Sciatic nerve (tissue), 2 donors: ENCODE data around the gene SURF2. TPM values are rescaled to one million over a fixed set of nuclear protein-coding genes. Genes with fewer than 3 reads are reported as not detected.
"Not testable (repeated sequence)": the region's sequence is repeated elsewhere in the genome, so short reads cannot be mapped to it uniquely, and the experiment has no call there.

Experiments
- ATAC-seq: fragments of 200-7000 bp; cut with Tn5 transposase; one replicate; pipeline ENCODE4 v1.9.1; 2020; ENCODE audit warnings: mild to moderate bottlenecking, moderate library complexity
- DNase-seq: peaks from one replicate; pipeline ENCODE4 v3.0.0-alpha.2; 2020; ENCODE audit warnings: low spot score
- intact Hi-C: fragments of 100-400 bp; cut with DNase I; formaldehyde crosslinking; loops from one replicate; pipeline ENCODE4 v1.14.2; 2022
- total RNA-seq: library from RNA; stranded (reverse); fragmentation: NEBNext Ultra II Directional; extraction: Animal tissue kit (Norgen Biotek cat#: 25700); gene quantifications from one replicate; pipeline ENCODE4 v1.2.1, GENCODE V29; 2021
- donor health status: DM: no; HTN: no; CAD: no.
- donor health status: DM: no; HTN: no; CAD: no.

SURF2 gene
- total RNA-seq, 1 donor from 2014 or later: 13.6 TPM

GRCh38 chr9:133334161-133334560 lies 22.2 kb upstream of the SURF2 start:
- DNase-seq: peak; percentile 48
- intact Hi-C loops: loop anchor here (10.0 kb wide), 1 partner anchor 149 kb away; no protein-coding TSS in a partner anchor
- no peak for ATAC-seq

- ATAC-seq: not testable (repeated sequence)
- intact Hi-C loops: loop anchor here (10.0 kb wide), 1 partner anchor 150 kb away; no protein-coding TSS in a partner anchor
- DNase-seq: peak; percentile 37
Measured at GRCh38 chr9:133334888-133335287, 21.5 kb upstream of the SURF2 start.

DNA sequence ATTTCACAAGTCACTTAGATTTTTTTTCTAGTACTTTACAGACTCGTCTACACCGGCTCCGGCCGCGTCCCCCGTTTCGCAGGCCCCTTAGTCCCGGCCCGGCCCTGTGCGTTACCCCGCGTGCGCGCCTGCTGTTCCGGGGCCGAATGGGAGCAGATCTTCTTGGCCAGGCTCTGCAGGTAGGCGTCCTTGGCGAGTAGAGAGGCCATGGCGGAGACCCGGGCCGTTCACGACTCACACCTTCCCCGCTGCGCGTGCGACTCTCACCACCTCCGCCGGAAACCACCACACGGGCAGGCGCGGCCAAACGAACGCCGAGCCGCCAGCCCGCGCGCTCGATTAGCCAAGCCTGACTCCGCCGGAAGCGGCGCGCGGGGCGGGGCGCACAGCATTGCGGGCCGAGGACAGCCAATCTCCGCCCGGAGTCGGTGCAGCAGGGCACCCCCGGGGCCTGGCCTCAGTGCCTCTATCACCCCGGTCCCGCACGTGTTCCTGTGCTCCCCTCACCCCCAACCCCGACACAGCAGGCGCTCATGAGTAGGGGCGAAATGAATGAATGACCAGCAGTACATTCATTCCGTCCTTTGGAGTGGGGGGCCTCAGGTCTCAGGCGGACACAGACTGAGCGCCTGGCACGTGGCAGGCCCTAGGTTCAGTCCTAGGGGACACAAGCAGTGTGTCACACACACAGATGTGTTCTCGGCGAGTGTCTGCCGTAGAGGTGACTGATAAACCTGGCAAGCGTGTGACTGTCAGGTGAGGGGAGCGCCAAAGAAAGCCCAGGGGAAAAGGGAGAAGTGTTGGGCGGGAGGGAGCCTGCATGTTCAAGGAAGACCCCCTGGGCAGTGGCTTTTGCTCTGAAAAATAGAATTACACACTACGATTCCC lies 20.2 kb upstream of the SURF2 start, which contains the start of gene SURF6:
Gene SURF6 (minus strand): TSS at position 265 of the 888 bp plus-strand sequence. CDS start 56 bp downstream, at position 209.
- ATAC-seq (peak; percentile 94), DNase-seq (peak; percentile 92)
- intact Hi-C loops: loop anchor here (10.0 kb wide), 1 partner anchor 151 kb away; no protein-coding TSS in a partner anchor

DNA sequence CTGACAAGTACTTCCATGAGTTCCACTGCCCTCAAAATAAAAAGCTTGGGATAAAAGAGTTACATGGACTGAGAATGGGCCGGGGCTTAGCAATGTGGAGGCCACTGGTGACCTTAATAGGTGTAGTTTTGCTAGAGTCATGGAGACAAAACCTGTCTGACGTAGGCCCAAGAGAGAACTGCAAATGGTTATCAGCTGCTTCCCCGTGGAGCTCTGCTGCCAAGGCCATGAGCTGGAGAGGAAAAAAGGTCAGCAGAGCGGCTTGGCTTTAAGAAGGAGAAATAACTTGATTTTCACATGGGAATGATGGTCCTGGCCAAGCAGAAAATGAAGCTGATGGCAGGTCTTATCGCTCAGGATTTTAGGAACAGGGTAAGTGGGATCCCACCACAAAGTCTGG lies 16.7 kb upstream of the SURF2 start:
- intact Hi-C loops: loop anchor here (10.0 kb wide), 1 partner anchor 155 kb away; no protein-coding TSS in a partner anchor
- no peak for DNase-seq
- ATAC-seq: no peak

DNA sequence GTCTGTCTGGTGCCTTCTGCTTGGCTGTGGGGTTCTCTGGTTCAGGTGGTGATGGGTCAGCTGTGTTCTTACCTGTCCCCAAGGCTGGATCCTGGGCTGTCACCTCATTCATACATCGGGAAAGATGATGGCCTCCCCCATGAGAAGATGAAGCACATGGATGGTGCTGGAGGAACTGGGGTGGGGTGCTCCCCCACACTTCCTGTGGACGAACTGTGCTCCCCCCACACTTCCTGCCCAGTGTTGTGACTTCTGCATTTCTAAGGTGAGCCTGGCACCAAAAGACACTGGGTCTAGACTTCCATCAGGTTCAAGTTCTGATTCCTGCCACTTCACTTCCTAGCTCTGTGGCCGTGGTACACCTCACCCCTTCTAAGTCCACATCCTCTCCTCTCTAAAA lies 16.1 kb upstream of the SURF2 start:
- DNase-seq (no peak), ATAC-seq (no peak)
- intact Hi-C loops: no loop called here

GRCh38 chr9:133340916-133341315 lies 15.4 kb upstream of the SURF2 start:
- intact Hi-C loops: no loop called here
- no peak for ATAC-seq

DNA sequence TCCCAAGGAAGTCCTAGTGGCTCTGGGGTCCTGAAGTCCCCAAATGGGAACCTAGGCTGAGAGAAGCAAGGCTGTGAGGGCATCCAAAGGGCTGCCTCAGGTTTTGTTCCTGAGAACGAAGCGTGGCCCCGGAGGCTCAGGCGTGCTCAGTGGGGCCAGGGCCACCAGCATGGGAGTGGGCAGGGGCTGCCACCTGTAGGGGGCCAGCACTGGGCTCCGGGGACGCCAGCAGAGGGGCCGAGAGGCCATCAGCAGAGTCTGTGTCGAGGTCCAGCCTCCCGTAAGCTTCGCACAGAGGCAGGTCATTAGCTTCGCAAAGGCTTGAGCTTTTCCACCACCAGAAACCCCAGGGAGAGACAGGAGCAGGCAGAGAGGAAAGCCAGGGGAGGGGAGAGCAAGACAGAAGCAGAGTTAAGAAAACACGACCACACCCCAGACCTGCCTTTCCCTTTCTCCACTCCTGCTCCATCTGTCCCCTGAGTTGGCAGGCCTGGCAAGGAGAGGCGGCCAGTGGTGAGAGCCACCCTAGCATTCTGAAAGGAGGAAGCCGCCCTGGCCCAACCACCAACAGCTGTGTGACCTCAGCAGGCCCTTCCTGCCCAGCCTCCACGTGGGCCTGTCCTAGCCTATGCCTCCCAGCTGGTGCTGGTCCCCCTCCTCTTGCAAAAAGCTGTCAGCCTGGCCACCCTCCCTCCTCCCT lies 14.8 kb upstream of the SURF2 start:
- DNase-seq (no peak), ATAC-seq (peak; percentile 66)
- intact Hi-C loops: no loop called here

More at GRCh38 chr9:133340916-133341315, 15.4 kb upstream of the SURF2 start:
- DNase-seq: no peak

DNA sequence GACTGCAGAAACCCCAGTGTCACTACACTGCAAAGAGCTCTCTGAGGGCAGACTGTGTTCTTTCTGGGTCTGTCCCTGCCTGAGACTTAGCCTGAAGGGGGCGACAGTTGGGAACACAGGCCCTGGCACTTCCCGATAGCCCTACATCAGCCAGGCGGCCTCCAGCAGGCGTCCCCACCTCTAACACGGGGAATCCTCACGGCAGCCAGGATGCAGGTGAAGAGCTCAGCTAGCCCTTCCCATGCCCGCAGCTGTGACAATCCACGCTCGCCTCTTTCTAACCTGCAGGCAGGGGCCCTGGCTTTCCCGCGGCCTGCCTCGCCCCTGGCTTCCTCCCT lies 14.3 kb upstream of the SURF2 start:
- no peak for DNase-seq
- intact Hi-C loops: no loop called here
- no peak for ATAC-seq

DNA sequence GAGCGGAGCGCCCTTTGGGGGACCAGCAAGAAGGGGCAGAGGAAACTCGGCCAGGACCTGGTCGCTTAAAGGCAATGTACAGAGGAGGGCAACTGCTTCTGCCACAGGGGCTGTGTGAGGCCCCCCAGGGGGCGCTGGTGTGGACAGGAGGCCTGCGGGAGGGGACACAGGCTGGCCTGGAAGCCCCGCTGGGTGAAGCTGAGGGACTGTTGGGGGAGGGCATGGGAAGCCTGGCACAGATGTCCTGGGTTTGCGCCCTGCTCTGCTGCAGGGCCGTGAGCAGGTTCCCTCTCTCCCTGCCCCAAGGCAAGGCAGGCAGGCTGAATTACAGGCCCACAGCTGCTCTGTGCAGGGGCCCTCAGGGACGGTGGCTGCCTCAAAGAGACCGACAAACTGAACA lies 13.8 kb upstream of the SURF2 start:
- no peak for DNase-seq
- no peak for ATAC-seq
- intact Hi-C loops: no loop called here

DNA sequence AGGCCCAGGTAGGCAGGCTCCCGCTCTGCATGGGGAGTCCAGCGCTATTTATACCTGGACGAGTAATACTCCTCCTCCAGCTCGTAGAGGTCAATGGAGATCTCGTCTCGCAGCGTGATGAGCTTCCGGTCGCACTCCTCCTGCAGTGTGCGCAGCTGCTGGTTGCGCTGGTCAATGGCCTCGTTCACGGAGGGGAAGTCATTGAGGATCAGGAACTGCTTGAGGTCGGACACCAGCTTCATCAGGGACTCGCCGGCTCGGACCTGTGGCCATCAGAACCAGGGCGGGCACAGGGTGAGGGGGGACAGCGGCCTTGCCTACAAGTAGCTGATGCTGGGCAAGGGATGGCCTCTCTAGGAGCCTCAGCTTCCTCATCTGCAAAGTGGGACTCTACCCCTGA lies 12.3 kb upstream of the SURF2 start:
- ATAC-seq: no peak

DNA sequence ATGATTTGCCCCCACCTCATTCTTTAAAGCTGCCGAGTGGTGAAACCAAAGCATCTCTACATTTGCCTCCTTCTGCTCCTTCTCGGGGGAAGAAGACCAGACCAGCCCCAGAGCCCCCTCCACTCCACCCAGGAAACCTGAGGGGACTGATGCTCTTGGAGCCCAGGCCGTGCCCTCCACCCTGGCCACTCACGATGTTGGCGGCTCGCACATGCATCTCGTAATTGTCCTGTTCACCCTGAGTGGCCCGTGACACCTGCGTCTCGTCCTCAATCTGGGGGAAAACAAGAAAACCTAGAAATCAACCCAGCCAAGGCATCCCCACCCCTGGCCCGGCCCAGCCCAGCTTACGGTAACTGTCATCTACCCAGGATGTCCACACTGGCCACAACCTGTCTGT lies 11.4 kb upstream of the SURF2 start:
- intact Hi-C loops: no loop called here
- no peak for DNase-seq
- ATAC-seq: no peak

More for the DNA sequence above, 12.3 kb upstream of the SURF2 start:
- intact Hi-C loops: no loop called here
- DNase-seq: no peak

DNA sequence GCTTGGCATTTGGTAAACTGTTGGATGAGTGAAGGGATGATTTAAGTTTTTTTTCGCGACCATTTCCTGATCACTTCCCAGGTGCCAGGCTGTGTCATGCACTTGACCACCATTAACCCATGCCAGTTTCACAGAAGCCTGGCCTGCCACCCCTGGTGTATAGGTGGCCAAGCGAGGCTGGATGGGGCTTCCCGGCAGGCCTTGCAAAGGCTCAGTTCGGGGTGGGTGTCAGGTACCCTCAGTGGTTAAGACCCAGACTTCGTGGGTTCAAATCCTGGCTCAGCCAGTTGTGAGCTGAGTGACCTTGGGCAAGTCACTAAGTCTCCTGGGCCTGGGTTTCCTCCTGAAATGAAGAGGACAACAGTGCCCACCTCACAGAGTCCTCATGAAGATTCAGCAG lies 10.8 kb upstream of the SURF2 start:
- DNase-seq (no peak), ATAC-seq (no peak)
- intact Hi-C loops: no loop called here

DNA sequence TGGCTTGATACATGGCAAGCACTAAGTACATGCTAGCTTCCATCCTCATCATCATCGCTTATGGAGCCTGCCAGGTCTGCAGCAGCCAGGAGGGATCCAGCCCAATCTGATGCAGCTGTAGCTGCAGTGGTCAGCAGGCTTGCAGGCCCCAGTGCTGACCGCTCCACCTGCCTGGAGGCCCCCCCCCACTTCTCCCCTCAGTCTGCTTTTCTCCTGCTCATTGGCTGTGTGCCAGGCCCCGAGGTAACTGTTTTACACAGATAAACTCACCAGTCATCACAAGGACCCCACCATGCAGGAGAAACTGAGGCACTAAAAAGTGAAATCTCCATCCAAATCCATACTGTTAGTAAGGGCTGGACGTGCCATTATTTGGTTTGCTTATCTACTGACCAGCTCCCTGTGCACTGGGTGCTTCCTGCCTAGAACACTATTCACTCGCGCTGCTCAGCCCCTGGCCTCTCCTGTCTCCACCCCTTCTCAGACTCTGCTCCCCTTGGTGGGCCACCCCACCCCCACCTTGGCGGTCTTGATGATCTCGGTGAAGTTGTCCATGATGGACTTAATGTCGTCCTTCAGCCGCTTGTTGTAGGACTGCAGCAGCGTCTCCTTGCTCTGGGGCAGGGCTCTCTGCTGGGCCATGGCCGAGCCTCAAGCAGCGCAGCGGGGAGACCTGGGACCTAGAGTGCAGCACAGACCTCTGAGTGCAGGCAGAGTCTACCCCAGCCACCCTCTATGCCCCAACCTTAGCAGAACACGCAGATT lies 10.1 kb upstream of the SURF2 start:
- DNase-seq (no peak), ATAC-seq (no peak)
- intact Hi-C loops: no loop called here

GRCh38 chr9:133347515-133347984 lies 8.8 kb upstream of the SURF2 start:
- DNase-seq (no peak), ATAC-seq (peak; percentile 60)
- intact Hi-C loops: no loop called here

DNA sequence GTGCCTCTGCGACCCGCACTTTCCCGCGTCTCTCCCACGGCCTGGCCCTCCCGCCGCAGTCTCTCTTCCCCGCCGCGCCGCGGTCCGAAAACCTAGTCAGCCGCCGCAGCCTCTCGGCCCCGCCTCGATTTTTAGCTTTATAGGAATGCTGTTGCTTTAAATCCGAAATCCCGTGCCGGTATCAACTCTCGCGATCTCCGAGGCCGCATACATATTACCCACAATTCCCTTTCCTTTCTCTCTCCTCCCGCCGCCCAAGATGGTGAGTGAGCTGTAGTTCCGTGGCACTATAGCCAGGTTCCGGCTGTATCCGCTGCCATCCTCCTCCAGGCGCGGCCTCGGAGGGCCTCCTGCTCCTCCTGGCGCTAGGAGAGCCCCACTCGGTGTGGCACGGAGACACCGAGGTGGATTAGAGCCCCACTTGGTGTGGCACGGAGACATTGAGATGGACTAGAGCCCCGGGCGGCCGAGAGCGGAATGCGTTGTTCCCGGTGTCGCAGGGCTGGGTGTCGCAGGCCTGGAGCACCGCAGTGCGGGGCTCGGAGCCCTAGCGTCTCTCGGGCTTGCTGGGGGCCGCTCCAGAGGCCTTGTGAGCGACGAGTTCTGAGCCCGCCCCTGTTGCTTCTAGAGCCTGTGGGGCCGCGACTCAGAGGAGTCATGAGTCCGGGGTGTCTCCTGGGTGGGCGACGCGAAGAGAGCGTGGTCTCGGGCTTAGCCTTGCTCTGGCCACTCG lies 8.2 kb upstream of the SURF2 start, which contains the start of the genes MED22 and RPL7A:
Gene MED22 (minus strand): TSS at position 147 of the 733 bp plus-strand sequence. CDS start 1,469 bp downstream, outside the sequence.
Gene RPL7A (plus strand): TSS at position 234 of the 733 bp plus-strand sequence. CDS start 26 bp downstream, at position 260.
- peak; percentile 93 for ATAC-seq
- peak; percentile 96 for DNase-seq
- intact Hi-C loops: no loop called here

DNA sequence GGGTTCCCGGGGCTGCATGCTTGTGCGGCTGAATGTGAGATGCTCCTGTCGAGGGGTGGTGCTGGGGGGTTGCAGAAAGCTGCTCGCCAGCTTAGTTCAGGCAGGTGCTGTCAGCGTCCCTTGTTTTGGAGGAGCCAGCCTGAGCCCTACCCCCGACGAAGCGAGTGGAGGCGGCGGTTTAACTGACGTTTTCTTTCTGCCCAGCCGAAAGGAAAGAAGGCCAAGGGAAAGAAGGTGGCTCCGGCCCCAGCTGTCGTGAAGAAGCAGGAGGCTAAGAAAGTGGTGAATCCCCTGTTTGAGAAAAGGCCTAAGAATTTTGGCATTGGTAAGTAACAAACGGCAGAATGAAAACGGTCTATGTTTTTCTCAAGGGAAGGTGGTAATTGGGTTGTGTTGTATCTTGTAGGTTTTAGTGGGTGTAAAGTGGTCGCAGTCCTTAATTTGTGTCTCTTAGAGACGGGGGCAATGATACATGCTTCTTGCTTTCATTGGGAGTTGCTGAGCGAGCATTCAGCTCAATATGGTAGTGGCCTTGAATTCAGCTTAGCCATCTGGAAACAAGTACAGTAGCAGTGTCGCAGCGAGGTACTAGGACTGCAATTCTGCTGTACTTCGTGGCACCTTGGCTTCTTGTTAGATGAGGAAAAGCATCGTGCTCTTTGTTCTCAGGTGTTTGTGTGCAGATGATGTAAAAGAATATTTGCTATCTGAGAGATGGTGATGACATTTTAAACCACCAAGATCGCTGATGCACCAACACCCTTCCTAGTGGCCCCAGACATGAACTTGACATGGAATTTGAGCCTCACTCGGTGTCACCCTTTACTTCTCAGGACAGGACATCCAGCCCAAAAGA lies 7.4 kb upstream of the SURF2 start:
- no peak for DNase-seq
- ATAC-seq: no peak
- intact Hi-C loops: no loop called here

DNA sequence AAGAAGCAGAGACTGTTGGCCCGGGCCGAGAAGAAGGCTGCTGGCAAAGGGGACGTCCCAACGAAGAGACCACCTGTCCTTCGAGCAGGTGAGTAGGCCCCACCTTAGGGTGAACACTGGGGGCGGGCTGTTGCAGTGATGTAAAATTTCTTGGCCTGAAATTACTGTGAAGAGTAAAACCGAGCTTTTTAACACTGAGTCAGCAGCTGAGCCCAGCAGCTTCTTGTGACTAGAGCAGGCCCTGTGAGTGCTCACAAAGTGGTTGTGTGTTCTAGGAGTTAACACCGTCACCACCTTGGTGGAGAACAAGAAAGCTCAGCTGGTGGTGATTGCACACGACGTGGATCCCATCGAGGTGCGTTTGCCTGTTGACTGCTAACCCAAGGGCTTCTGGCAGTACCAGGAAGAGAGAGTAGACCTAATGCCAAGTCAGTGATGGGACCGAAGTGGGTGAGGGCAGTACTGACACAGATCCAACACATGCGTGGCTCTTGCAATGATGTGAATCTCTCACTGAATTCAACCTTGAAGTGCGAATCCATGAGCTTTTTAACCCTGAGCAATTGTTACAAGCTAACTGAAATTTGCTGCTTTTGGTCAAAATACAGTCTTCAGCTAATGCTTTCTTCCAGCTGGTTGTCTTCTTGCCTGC lies 6.3 kb upstream of the SURF2 start:
- ATAC-seq: no peak
- DNase-seq: no peak
- intact Hi-C loops: no loop called here
